ENCODE data around the gene HIP1R.
"Not testable (repeated sequence)": the region's sequence is repeated elsewhere in the genome, so short reads cannot be mapped to it uniquely, and the experiment has no call there.

The HIP1R gene

GRCh38 chr12:122834921-122835749 is at the start of gene HIP1R:
TSS of gene HIP1R (plus strand) at chr12:122835457. CDS start at chr12:122835551, 94 bp downstream.
- DNase-seq: peak; percentile 23

GRCh38 chr12:122785503-122785902 is 49.8 kb upstream of the HIP1R start:
- no peak for DNase-seq

- DNase-seq: no peak
Measured at GRCh38 chr12:122788387-122788786, 46.9 kb upstream of the HIP1R start.

GRCh38 chr12:122789637-122790036 is 45.6 kb upstream of the HIP1R start:
- DNase-seq: no peak

- DNase-seq: no peak
Measured at GRCh38 chr12:122790393-122791075, 44.7 kb upstream of the HIP1R start.

GRCh38 chr12:122793685-122794106 is 41.6 kb upstream of the HIP1R start:
- peak; percentile 66 for DNase-seq

GRCh38 chr12:122795807-122796206 is 39.5 kb upstream of the HIP1R start:
- DNase-seq: no peak

GRCh38 chr12:122799641-122800243 is 35.5 kb upstream of the HIP1R start:
- DNase-seq: no peak

GRCh38 chr12:122803937-122804336 is 31.3 kb upstream of the HIP1R start:
- DNase-seq: no peak

- not testable (repeated sequence) for DNase-seq
Measured at GRCh38 chr12:122804957-122805356, 30.3 kb upstream of the HIP1R start.

GRCh38 chr12:122807651-122808050 is 27.6 kb upstream of the HIP1R start:
- DNase-seq: no peak

GRCh38 chr12:122811777-122812176 is 23.5 kb upstream of the HIP1R start:
- no peak for DNase-seq

- no peak for DNase-seq
Measured at GRCh38 chr12:122813310-122813713, 21.9 kb upstream of the HIP1R start.

- no peak for DNase-seq
Measured at GRCh38 chr12:122819209-122819785, 16.0 kb upstream of the HIP1R start.

GRCh38 chr12:122820138-122820537 is 15.1 kb upstream of the HIP1R start:
- no peak for DNase-seq

- DNase-seq: no peak
Measured at GRCh38 chr12:122820838-122821271, 14.4 kb upstream of the HIP1R start.

GRCh38 chr12:122823429-122823828 is 11.8 kb upstream of the HIP1R start:
- DNase-seq: no peak

- DNase-seq: no peak
Measured at GRCh38 chr12:122825773-122826724, 9.2 kb upstream of the HIP1R start.

- no peak for DNase-seq
Measured at GRCh38 chr12:122827258-122827657, 8.0 kb upstream of the HIP1R start.

- no peak for DNase-seq
Measured at GRCh38 chr12:122830517-122831214, 4.6 kb upstream of the HIP1R start.

GRCh38 chr12:122834104-122834920 is 945 bp upstream of the HIP1R start:
- DNase-seq: peak; percentile 63
